H9 (cell line): ENCODE data around the gene PCDH9. TPM values are rescaled to one million over a fixed set of nuclear protein-coding genes. Genes with fewer than 3 reads are reported as not detected.

Experiments
- DNase-seq: peaks from one replicate; pipeline ENCODE4 v3.0.0-alpha.2; 2017
- H2AFZ ChIP-seq: one replicate; pipeline ENCODE4 v1.6.1; 2013; ENCODE audit warnings: mild to moderate bottlenecking, low read length, control low read depth, moderate library complexity
- H2AK5ac ChIP-seq: 2 replicates; pipeline ENCODE4 v1.6.1; 2013; ENCODE audit warnings: low read length, control low read depth, mixed read lengths; ENCODE audit not compliant: insufficient read length
- H2BK120ac ChIP-seq: one replicate; pipeline ENCODE4 v1.6.1; 2013; ENCODE audit warnings: low read depth, mild to moderate bottlenecking, low read length, control low read depth, inconsistent platforms; ENCODE audit not compliant: poor library complexity, severe bottlenecking
- H2BK12ac ChIP-seq: 2 replicates; pipeline ENCODE4 v1.6.1; 2013; ENCODE audit warnings: low read length, control low read depth, mixed read lengths, low read depth; ENCODE audit not compliant: insufficient read length
- H2BK15ac ChIP-seq: 2 replicates; pipeline ENCODE4 v1.6.1; 2013; ENCODE audit warnings: low read depth, low read length, control low read depth
- H2BK20ac ChIP-seq: one replicate; pipeline ENCODE4 v1.6.1; 2013; ENCODE audit warnings: low read depth, mild to moderate bottlenecking, low read length, control low read depth, inconsistent platforms; ENCODE audit not compliant: poor library complexity, severe bottlenecking
- H2BK5ac ChIP-seq: 2 replicates; pipeline ENCODE4 v1.6.1; 2013; ENCODE audit warnings: low read length, control low read depth, mixed read lengths; ENCODE audit not compliant: insufficient read length
- H3K14ac ChIP-seq: 2 replicates; pipeline ENCODE4 v1.6.1; 2013; ENCODE audit warnings: low read length, control low read depth; ENCODE audit not compliant: insufficient read depth
- H3K18ac ChIP-seq: 2 replicates; pipeline ENCODE4 v1.6.1; 2013; ENCODE audit warnings: low read depth, mild to moderate bottlenecking, mixed read lengths, low read length, control low read depth; ENCODE audit not compliant: insufficient read length
- H3K23ac ChIP-seq: 2 replicates; pipeline ENCODE4 v1.6.1; 2013; ENCODE audit warnings: low read length, control low read depth, mixed read lengths, low read depth; ENCODE audit not compliant: insufficient read length
- H3K23me2 ChIP-seq: 2 replicates; pipeline ENCODE4 v1.6.1; 2013; ENCODE audit warnings: low read depth, mild to moderate bottlenecking, mixed read lengths, low read length, control low read depth; ENCODE audit not compliant: insufficient read length, poor library complexity, severe bottlenecking
- H3K27ac ChIP-seq: 2 replicates; pipeline ENCODE4 v1.5.1; 2013; ENCODE audit warnings: low read length, control low read depth, mixed read lengths, low read depth; ENCODE audit not compliant: insufficient read length
- H3K27me3 ChIP-seq: 2 replicates; pipeline ENCODE4 v1.6.1; 2013; ENCODE audit warnings: low read length, control low read depth, inconsistent platforms; ENCODE audit not compliant: insufficient read depth
- H3K4ac ChIP-seq: 2 replicates; pipeline ENCODE4 v1.6.1; 2013; ENCODE audit warnings: low read depth, mild to moderate bottlenecking, control low read depth, inconsistent platforms, low read length, moderate library complexity
- H3K4me1 ChIP-seq: 2 replicates; pipeline ENCODE4 v1.6.1; 2013; ENCODE audit warnings: low read length, control low read depth, inconsistent platforms; ENCODE audit not compliant: insufficient read depth
- H3K4me2 ChIP-seq: 2 replicates; pipeline ENCODE4 v1.6.1; 2013; ENCODE audit warnings: low read length, control low read depth, mixed read lengths; ENCODE audit not compliant: insufficient read length, insufficient read depth
- H3K56ac ChIP-seq: 2 replicates; pipeline ENCODE4 v1.6.1; 2013; ENCODE audit warnings: low read depth, mild to moderate bottlenecking, mixed read lengths, low read length, control low read depth; ENCODE audit not compliant: insufficient read length
- H3K79me1 ChIP-seq: 2 replicates; pipeline ENCODE4 v1.6.1; 2013; ENCODE audit warnings: low read depth, mild to moderate bottlenecking, moderate library complexity, low read length, control low read depth, inconsistent platforms; ENCODE audit not compliant: insufficient read depth, poor library complexity, severe bottlenecking
- H3K79me2 ChIP-seq: 2 replicates; pipeline ENCODE4 v1.6.1; 2013; ENCODE audit warnings: low read length, control low read depth, inconsistent platforms; ENCODE audit not compliant: insufficient read depth
- H3K9ac ChIP-seq: 2 replicates; pipeline ENCODE4 v1.6.1; 2013; ENCODE audit warnings: low read length, control low read depth, mixed read lengths; ENCODE audit not compliant: insufficient read length; ENCODE audit errors: extremely low read depth
- H3K9me3 ChIP-seq: one replicate; pipeline ENCODE4 v1.6.1; 2013; ENCODE audit warnings: low read depth, low read length, inconsistent platforms; ENCODE audit not compliant: control insufficient read depth
- H3T11ph ChIP-seq: one replicate; pipeline ENCODE4 v1.6.1; 2013; ENCODE audit warnings: mild to moderate bottlenecking, low read length, control low read depth, inconsistent platforms
- H4K20me1 ChIP-seq: one replicate; pipeline ENCODE4 v1.6.1; 2013; ENCODE audit not compliant: control insufficient read depth, insufficient read length, insufficient read depth
- H4K5ac ChIP-seq: 2 replicates; pipeline ENCODE4 v1.6.1; 2013; ENCODE audit warnings: low read depth, mild to moderate bottlenecking, mixed read lengths, low read length, control low read depth; ENCODE audit not compliant: insufficient read length
- H4K8ac ChIP-seq: replicated peaks from 2 replicates; pipeline ENCODE4 v1.6.1; 2013; ENCODE audit warnings: low read length, control low read depth, mixed read lengths, low read depth; ENCODE audit not compliant: insufficient read length
- H4K91ac ChIP-seq: 2 replicates; pipeline ENCODE4 v1.6.1; 2013; ENCODE audit warnings: low read depth, mild to moderate bottlenecking, moderate library complexity, mixed read lengths, low read length, control low read depth; ENCODE audit not compliant: insufficient read length
- H3K27ac Mint-ChIP-seq, 3 experiments: 2 replicates in 2 of 3; 3 replicates in 1 of 3; pipeline ENCODE4 v1.8.0; 2020 to 2021; ENCODE audit warnings: mixed read lengths in 3 of 3, mild to moderate bottlenecking in 1 of 3, moderate library complexity in 1 of 3
- H3K27me3 Mint-ChIP-seq: 2 replicates; pipeline ENCODE4 v1.8.0; 2021; ENCODE audit warnings: low read depth, mild to moderate bottlenecking, moderate library complexity, mixed read lengths
- H3K36me3 Mint-ChIP-seq, 3 experiments: 2 replicates in 2 of 3; 3 replicates in 1 of 3; pipeline ENCODE4 v1.8.0; 2020 to 2021; ENCODE audit warnings: low read depth in 3 of 3, mixed read lengths in 3 of 3; ENCODE audit not compliant: insufficient read depth in 1 of 3
- H3K4me1 Mint-ChIP-seq, 2 experiments: 2 replicates each; pipeline ENCODE4 v1.8.0; 2020; ENCODE audit warnings: mixed read lengths in 2 of 2
- H3K4me3 Mint-ChIP-seq, 2 experiments: 2 replicates in 1 of 2; 3 replicates in 1 of 2; pipeline ENCODE4 v1.8.0; 2020 to 2021; ENCODE audit warnings: mild to moderate bottlenecking in 2 of 2, mixed read lengths in 2 of 2, moderate library complexity in 1 of 2
- H3K9me3 Mint-ChIP-seq, 2 experiments: 2 replicates in 1 of 2; 3 replicates in 1 of 2; pipeline ENCODE4 v1.8.0; 2020; ENCODE audit warnings: mild to moderate bottlenecking in 2 of 2, mixed read lengths in 2 of 2, moderate library complexity in 1 of 2
- WGBS: extraction: QIAGEN DNeasy Blood & Tissue Kit; methylation state at CpG from one replicate; pipeline ENCODE4 v1.1.7; 2013; ENCODE audit warnings: missing lambda C conversion rate, low lambda C conversion rate, mixed read lengths; ENCODE audit not compliant: insufficient read length; ENCODE audit errors: extremely low coverage; 5-methylcytosine and 5-hydroxymethylcytosine counted together
- total RNA-seq: library from RNA; stranded (reverse); gene quantifications from 2 replicates; pipeline ENCODE4 v1.2.1, GENCODE V29; 2021
- TF ChIP-seq, protein P1 (sequence below): fragments of 200-600 bp; sonication (generic); conservative IDR thresholded peaks from 3 replicates; pipeline ENCODE4 v1.8.0; 2021; ENCODE audit warnings: antibody characterized with exemption, mild to moderate bottlenecking

Gene PCDH9
- total RNA-seq, 1 experiment from 2014 or later = 0.11 TPM

DNA sequence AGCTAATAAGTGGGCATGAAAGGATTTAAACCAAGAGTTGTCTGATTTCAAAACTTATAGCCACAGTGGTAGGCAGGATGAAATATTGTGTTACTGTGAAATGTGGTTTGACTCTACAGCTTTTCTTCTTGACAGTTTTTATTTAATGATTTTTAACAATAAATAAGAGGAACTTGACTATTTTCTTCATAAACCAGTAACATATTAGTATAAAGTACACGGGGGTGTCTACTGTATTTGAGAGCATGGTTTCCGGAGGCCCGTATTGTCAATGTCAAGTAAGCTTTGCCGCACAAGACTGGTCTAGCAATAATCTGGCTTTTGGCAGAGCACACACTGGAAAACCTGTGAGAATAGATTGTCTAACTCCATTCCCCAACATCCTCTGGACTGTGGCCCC is 894.5 kb downstream of the PCDH9 start:
- Histone ChIP-seq H2BK20ac (no peak overlapping the region), H2BK12ac (no peak overlapping the region), H3K9me3 (no peaks in the 10 kb centered on the region), H3K18ac (no peak overlapping the region), H2AK5ac (no peak overlapping the region), H3K4me2 (no peak overlapping the region), H3K23ac (no peak overlapping the region), H3K14ac (no peak overlapping the region), H2BK15ac (no peak overlapping the region), H3K23me2 (no peaks in the 10 kb centered on the region), H4K91ac (no peak overlapping the region), H4K20me1 (no peaks in the 10 kb centered on the region), H3K79me2 (no peaks in the 10 kb centered on the region), H3T11ph (no peak overlapping the region), H3K9ac (no peak overlapping the region), H3K4ac (no peak overlapping the region), H4K8ac (no peak overlapping the region), H4K5ac (no peak overlapping the region), H2BK5ac (no peak overlapping the region), H3K4me1 (no peaks in the 10 kb centered on the region), H3K79me1 (no peaks in the 10 kb centered on the region), H2BK120ac (no peak overlapping the region), H3K27me3 (no peaks in the 10 kb centered on the region), H2AFZ (no peak overlapping the region), H3K56ac (no peak overlapping the region), H3K27ac (no peak overlapping the region)
- Mint-ChIP-seq H3K4me1 (no peaks in the 10 kb centered on the region), H3K9me3 (no peaks in the 10 kb centered on the region), H3K27ac (no peak overlapping the region), H3K36me3 (no peaks in the 10 kb centered on the region), H3K27me3 (no peaks in the 10 kb centered on the region), H3K4me3 (no peak overlapping the region)
- TF ChIP-seq, protein P1, sequence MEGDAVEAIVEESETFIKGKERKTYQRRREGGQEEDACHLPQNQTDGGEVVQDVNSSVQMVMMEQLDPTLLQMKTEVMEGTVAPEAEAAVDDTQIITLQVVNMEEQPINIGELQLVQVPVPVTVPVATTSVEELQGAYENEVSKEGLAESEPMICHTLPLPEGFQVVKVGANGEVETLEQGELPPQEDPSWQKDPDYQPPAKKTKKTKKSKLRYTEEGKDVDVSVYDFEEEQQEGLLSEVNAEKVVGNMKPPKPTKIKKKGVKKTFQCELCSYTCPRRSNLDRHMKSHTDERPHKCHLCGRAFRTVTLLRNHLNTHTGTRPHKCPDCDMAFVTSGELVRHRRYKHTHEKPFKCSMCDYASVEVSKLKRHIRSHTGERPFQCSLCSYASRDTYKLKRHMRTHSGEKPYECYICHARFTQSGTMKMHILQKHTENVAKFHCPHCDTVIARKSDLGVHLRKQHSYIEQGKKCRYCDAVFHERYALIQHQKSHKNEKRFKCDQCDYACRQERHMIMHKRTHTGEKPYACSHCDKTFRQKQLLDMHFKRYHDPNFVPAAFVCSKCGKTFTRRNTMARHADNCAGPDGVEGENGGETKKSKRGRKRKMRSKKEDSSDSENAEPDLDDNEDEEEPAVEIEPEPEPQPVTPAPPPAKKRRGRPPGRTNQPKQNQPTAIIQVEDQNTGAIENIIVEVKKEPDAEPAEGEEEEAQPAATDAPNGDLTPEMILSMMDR = no peak
- DNase-seq = no peak
- no CpG with 5 or more reads among the region's 4 CpGs for WGBS
